Neutrophil (primary cell): ENCODE results near the gene DCAF7.

Source experiments
- H3K27ac ChIP-seq: fragments of 200-600 bp; sonication (generic); 2 replicates; pipeline ENCODE4 v1.5.1; 2016; ENCODE audit warnings: mild to moderate bottlenecking, moderate library complexity
- H3K27me3 ChIP-seq: fragments of 200-600 bp; sonication (generic); 2 replicates; pipeline ENCODE4 v1.6.0; 2016; ENCODE audit warnings: mild to moderate bottlenecking
- H3K36me3 ChIP-seq: fragments of 200-600 bp; sonication (generic); 2 replicates; pipeline ENCODE4 v1.5.1; 2017
- H3K4me1 ChIP-seq, 2 experiments: fragments of 200-600 bp in 1 of 2; sonication (generic) in 1 of 2; 1 replicate in 1 of 2; 2 replicates in 1 of 2; pipeline versions ENCODE4 v1.5.1 to v1.6.1; 2013 to 2016; ENCODE audit warnings: low read depth in 1 of 2, low read length in 1 of 2, mild to moderate bottlenecking in 1 of 2, moderate library complexity in 1 of 2; ENCODE audit not compliant: control insufficient read depth in 1 of 2, insufficient read depth in 1 of 2
- H3K4me3 ChIP-seq, 2 experiments: fragments of 200-600 bp in 1 of 2; sonication (generic) in 1 of 2; 1 replicate in 1 of 2; 2 replicates in 1 of 2; pipeline ENCODE4 v1.5.1; 2013 to 2016; ENCODE audit warnings: low read depth in 1 of 2, low read length in 1 of 2, mild to moderate bottlenecking in 1 of 2, moderate library complexity in 1 of 2
- H3K9me3 ChIP-seq: fragments of 200-600 bp; sonication (generic); 2 replicates; pipeline ENCODE4 v1.5.1; 2016
- CTCF ChIP-seq: fragments of 200-600 bp; sonication (generic); IDR thresholded peaks from 2 replicates; pipeline ENCODE4 v1.5.1; 2016; ENCODE audit warnings: antibody characterized with exemption

The DCAF7 gene

GRCh38 chr17:63588797-63589196, 38.5 kb downstream of the DCAF7 start:
- no peak for TF ChIP-seq CTCF
- no peaks in the 10 kb centered on the region for H3K4me1 ChIP-seq
- no peaks in the 10 kb centered on the region for H3K9me3 ChIP-seq
- no peaks in the 10 kb centered on the region for H3K27me3 ChIP-seq
- no peak overlapping the region for H3K4me3 ChIP-seq
- no peak overlapping the region for H3K27ac ChIP-seq
- H3K36me3 ChIP-seq = peaks cover 88% of the 10 kb centered on the region

- Histone ChIP-seq H3K9me3 (no peaks in the 10 kb centered on the region), H3K4me3 (no peak overlapping the region), H3K27ac (no peak overlapping the region), H3K27me3 (no peaks in the 10 kb centered on the region), H3K36me3 (peaks cover 86% of the 10 kb centered on the region), H3K4me1 (no peaks in the 10 kb centered on the region)
- TF ChIP-seq CTCF = no peak
Observed at GRCh38 chr17:63589646-63590045, 39.4 kb downstream of the DCAF7 start.

DNA sequence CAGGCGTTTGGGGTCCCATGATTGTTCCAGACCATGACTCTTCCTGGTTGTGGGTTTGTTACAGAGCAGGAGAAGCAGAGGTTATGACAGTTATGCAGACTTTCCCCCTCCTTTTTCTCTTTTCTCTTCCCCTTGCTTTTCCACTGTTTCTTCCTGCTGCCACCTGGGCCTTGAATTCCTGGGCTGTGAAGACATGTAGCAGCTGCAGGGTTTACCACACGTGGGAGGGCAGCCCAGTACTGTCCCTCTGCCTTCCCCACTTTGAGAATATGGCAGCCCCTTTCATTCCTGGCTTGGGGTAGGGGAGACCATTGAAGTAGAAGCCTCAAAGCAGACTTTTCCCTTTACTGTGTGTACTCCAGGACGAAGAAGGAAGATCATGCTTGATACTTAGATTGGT, 42.5 kb downstream of the DCAF7 start:
- Histone ChIP-seq H3K4me1 (no peaks in the 10 kb centered on the region), H3K9me3 (no peaks in the 10 kb centered on the region), H3K27me3 (no peaks in the 10 kb centered on the region), H3K27ac (no peak overlapping the region), H3K36me3 (peaks cover 63% of the 10 kb centered on the region), H3K4me3 (no peak overlapping the region)
- no peak for TF ChIP-seq CTCF

- H3K4me3 ChIP-seq = no peak overlapping the region
- peaks cover 43% of the 10 kb centered on the region for H3K36me3 ChIP-seq
- H3K9me3 ChIP-seq = no peaks in the 10 kb centered on the region
- H3K27me3 ChIP-seq = no peaks in the 10 kb centered on the region
- peaks cover 1 to 3% of the 10 kb centered on the region in 2 experiments for H3K4me1 ChIP-seq
- TF ChIP-seq CTCF = no peak
- no peak overlapping the region for H3K27ac ChIP-seq
Observed at GRCh38 chr17:63595132-63595531, 44.9 kb downstream of the DCAF7 start.

- H3K27ac ChIP-seq = no peak overlapping the region
- H3K4me3 ChIP-seq = no peak overlapping the region
- H3K4me1 ChIP-seq = peaks cover 15 to 17% of the 10 kb centered on the region in 2 experiments
- no peak for TF ChIP-seq CTCF
- no peaks in the 10 kb centered on the region for H3K9me3 ChIP-seq
- peaks cover 24% of the 10 kb centered on the region for H3K36me3 ChIP-seq
- H3K27me3 ChIP-seq = no peaks in the 10 kb centered on the region
Observed at GRCh38 chr17:63596856-63597586, 46.7 kb downstream of the DCAF7 start.
